ENCODE results near the gene CELF2.
A peak's percentile ranks its signal among the peaks of the same experiment; 100 is the strongest.

CELF2 gene

DNA sequence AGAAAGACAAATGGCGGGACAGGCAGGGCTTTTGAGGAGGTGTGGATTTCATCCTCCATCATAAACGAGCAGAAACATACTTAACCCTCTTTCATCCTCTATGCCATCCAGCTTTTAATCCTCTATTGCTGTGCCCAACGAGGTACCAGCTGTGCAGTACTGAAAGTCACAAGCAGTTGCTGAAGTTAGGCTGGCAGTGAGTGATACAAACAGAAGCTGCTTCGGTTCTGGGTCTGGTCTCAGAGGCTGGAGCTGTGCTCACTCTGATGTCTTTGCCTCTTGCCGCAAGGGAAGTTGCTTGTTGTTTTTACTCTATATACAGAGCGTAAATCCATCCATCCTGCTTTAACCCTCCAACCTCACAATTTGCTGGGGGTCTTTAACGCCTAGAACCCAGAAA is 235.2 kb downstream of the CELF2 start:
- DNase-seq (ENCODE audit: low read depth), result no peak

DNA sequence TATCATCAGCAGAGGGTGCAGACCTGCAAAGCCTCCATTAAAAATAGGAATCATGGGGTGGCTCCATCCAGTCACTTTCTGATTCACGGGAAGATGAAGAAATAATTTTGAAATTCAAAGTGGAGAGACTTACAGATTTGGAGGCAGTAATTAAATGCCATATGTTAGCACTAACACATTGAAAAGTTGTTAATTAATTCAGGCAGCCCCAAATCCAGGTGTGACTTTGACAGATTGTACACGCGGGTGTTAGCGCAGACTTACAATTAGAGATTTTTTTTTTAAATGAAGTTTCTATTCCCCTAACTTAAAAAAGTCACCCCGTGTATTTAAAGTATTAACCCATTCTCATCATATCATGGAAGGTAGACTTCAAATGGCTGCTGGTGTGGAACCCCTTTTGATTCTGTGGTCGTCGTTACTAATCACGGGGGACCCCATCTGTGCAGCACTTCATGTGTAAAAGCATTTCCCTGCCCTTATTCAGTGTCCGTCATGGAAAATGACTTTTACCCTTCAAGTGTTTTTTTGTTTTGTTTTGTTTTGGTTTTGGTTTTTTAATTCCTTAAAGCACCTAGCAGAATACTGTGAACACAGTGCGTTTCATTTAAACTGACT is 235.8 kb downstream of the CELF2 start:
- DNase-seq (ENCODE audit: low read depth), result no peak

DNA sequence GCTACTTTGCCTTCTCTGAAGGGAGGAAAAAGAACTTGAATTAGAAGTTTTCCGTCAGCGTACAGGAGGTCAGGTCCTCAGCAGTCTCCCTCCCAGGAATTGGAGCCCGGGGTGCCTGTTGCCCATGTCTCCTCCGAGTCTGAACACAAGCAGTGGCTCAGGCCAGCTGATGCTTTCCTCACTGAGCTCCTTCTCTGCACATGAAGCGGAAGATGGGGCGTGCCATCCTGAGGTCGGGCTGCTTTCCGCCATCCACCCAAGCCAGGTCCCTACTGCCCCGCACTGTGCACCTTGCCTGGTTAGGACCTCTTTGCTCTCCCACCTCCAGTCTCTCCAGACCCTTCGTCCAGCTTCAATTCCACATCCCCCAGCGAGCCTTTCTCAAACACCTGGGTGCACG is 237.5 kb downstream of the CELF2 start:
- no peak for DNase-seq (ENCODE audit: low read depth)

DNA sequence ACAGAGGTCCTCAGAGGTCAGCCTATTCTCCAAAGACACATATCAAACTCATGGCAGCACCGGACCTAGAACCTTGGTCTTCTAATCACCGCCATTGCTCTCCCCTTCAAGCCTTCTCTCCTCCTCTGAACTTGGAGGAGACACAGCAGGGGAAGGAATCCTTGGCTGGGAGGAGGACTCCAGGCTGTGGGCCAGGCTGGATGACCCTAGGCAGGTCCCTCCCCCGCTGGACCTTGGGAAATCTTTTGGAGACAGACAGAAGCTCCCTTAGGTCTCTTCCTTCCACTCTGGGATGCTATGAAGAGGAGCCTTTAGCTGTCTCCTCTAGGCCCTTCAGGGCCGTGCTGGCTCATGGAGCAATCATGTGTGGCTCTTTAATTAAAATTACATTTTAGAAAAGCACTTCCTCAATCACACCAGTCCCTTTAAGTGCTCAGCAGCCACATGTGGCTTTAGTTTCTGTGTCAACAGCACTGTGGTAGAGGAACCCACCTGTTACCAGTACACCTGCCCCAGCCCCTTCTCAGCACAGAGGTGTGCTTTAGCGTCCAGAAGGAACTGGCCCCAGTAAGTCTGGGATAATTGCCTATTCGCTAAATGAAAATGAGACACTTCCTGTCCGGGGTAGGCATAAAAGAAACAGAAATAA is 238.2 kb downstream of the CELF2 start:
- no peak for DNase-seq (ENCODE audit: low read depth)

DNA sequence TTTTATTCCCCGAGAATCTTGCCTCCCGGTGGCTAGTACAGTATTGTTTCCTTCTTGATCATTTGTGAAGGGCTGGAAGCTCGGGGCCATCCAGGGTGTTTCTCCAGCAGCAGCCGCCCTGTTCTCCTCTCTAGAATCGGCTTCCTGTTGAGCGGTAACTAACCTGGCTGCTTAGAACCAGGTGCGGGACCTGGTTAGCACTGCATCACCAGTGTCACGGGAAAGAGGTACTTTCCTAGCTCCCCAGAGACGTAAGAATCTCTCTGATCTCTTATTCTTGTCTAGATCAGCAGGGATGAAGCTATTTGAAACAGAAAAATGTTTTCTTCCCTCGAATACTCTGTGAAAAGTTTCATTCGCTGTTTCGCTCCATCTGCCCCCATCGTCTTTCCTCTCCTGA is 239.2 kb downstream of the CELF2 start:
- no peak for DNase-seq (ENCODE audit: low read depth)

DNA sequence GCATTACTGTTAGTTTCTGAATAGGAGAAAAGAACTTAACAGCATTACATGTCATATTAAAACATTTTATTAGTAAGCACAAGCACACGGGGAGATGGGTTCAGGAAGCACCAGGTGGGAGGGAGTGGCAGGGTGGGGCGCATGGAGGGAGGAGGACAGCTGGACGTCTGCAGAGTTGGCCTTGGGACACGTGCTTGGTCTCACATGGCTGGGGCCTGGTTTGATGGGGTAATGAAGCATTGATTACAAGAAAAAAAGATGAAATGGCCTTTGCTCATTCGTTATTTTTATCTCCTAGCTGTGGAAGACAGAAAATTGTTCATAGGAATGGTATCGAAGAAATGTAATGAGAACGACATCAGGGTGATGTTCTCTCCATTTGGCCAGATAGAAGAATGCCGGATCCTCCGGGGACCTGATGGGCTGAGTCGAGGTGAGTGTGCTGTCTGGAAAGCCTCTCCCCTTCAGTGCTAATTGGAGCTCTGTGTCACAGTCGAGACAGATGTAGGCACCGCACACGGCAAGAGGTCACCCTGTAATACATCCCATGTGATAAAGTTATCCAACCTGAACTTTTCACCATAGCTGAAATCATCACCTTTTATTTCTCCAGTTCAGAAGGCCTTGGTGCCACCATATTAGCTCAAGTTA is 239.9 kb downstream of the CELF2 start:
- DNase-seq (ENCODE audit: low read depth), result no peak

DNA sequence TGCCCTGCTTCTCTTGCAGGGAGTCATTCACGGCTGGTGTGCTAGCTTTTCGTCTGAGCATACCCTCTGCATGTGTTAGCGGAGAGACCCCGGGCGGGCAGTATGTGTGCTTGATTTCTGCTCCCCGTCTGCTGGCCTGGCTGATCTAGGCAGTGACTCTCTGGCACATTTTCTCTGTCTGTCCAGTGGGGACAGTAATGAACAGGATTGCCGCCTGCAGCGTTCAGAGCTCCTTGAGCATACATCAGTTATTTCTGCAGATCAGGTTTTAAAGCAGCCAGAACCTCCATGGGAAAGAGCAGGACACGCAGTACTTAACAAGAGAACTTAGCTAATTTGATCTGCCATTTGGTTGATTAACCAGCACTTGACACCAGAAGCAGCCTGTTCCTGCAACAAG is 242.5 kb downstream of the CELF2 start:
- DNase-seq (ENCODE audit: low read depth), result no peak

DNA sequence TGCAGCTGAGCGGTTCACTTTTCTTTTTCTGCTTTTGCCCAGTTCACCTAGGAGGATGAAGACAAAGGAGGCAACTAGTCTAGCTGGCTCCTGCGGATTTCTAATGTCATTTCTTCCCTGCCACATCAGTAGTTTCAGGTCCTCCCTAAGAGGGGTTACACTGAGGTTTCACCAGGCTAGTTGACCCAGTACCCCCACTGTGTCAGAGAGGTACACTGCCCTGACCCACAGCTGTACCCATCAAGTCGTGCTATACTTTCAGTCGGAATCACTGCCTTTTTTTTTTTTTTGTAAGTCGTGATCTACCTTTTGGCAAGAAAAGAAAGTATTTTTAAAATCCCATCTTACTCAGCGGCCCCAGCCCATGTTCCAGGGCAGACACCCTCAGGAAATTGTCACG is 243.5 kb downstream of the CELF2 start:
- no peak for DNase-seq (ENCODE audit: low read depth)

DNA sequence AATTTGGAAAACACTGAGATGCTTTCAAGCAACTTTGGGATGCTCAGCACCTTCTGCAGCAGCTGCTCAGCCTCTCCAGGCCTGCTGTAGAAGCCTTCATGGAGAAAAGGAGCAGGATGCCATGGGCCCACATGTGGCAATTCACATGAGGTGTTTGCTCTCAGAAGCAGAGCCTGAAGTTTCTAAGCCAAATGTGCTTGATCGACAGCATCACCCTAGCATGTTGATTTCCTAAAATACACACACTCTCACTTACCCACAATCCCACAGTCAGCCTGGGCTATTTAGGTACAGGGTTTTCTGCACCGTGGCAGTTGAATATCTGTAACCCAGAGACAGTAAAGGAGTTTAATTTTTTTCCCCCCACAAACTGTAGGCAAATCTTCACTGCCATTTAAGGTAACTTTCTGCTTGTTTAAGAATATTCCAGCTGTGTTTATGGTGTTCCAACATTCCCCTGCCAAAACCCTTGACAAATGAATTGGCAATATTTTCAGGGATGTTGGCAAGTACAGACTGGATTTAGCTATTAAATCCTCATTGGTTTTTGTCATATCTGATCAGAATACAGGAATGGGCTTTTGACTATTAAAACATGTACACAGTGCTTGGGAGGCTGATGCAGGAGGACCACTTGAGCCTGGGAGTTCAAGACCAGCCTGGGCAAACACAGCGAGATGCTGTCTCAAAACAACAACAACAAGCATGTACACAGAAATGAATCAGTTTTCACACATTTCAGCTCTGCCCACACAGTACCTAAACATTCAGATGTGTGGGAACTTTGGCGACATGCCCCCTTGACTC is 244.2 kb downstream of the CELF2 start:
- no peak for DNase-seq (ENCODE audit: low read depth)

DNA sequence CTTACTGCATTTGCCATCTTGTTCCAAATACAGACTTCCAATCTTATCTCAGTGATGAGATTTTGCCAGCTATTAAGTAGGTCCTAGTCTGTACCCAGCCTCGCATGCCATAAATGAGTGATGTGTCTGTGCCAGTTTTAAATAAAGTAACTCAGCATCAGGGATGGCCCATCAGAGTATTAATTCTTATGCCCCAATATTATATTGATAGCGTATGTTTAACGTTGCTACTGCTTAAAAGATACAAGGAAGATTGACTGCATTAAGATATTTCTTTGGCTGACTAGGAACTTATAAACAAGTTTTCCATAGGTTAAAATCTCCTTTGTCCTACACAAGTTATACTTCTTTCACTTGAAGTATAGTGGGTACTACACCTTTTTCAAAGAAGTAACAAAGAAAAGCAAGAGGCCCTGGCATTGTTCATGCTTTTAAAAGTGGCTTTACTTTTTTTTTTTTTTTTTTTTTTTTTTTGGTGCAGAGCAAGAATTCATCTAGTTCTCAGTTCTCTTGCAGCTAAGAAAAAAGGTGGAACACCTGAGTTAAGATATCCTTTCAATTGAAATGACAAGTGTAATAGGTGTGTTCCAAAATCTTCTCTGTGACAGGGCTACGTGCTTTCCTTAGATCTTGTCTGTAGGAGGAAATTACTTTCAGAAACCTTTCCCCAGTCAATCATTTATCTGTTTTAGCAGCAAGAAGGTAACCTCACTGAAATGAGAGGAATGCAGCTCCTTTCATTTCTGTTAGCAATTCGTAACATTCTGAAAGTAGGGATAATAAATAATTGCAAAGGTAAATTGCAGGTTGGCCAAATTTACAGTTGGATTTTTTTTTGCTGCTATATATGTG is 245.0 kb downstream of the CELF2 start:
- DNase-seq (ENCODE audit: low read depth), result no peak

DNA sequence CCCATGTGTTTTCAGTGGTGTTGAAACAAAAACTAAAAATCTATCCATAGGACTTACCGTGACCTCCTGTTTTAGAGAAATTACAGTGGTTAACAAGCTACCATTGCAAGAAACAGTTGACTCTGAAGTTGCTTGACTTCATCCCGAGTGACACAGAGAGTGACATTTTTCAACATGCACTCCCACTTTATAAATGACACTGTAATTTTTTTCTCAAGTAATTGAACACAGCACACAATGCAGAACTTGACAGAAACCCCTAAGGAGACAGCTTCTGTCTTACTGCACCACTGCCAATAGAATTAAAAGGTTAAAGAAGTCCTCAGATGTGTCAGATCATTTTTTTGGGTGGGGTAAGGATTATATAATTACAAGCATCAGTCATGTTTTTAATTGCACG is 246.1 kb downstream of the CELF2 start:
- DNase-seq (ENCODE audit: low read depth), result no peak

DNA sequence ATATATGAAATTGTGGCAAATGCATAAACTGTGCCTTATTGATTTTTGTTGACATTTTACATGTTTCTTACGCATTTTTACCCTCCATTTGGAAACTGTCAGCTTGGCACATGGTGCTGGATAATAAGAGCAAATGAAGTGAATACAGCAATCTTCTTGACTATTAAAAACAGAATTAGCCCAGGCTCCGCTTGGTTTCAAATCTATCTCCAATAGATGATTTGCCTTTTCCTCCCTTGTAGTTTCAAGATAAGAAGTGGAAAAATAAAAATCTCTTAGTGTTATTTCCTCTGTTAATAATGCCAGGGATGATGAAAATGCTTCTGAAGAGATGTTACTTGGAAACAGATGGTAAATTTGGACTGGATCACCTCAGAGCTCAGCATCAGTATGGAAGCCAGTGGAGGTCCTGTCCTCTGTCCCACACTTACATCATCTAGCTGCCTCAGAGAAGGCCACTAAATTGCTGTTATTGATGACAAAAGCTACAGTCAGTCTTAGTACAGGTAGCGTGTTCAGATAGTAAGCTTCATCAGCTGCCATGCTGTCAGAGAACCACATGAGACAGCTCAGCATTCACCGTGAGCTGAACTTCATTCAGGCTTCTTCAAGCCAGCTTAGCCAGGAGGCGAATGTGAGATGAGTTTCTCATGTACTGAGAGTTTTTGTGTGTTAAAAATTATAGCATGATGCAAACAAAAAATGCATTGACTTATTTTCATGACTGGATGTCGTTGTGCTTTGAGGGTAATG is 246.8 kb downstream of the CELF2 start:
- no peak for DNase-seq (ENCODE audit: low read depth)

DNA sequence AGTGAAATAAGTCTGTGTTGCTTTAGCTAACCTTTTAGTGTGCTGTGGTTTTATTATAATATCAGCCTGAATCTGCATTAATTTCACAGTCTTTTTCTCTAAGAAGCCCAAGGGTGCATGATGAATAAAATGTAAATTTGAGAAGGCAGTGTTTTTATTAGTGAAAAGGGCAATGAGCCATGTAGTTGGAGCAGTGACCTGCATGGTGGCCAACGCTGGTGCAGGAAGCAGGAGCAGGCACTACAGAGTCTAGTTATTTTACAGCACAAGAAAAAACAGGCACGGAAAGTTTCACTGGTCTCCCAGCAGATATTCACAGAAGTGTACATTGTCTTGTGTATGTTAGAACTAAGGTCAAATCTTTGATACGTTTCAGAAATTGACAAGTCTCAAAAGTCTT is 247.8 kb downstream of the CELF2 start:
- DNase-seq (ENCODE audit: low read depth), result no peak

DNA sequence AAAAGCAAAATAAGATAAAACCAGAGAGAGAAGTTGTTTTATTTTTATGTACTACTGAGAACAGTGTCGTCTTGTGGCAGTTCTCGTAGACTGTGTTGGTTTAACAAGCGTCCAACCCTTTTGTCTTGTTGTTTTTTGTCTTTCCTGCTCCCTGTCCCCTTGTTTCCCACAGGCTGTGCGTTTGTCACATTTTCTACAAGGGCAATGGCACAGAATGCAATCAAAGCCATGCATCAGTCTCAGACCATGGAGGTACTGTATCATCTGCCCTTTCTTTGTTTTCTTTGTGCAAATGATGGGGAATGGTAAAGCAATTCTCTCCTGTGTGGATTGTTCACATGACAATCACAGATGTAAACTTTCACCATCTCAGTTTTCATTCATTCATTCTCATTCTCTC is 248.8 kb downstream of the CELF2 start:
- no peak for DNase-seq (ENCODE audit: low read depth)

DNA sequence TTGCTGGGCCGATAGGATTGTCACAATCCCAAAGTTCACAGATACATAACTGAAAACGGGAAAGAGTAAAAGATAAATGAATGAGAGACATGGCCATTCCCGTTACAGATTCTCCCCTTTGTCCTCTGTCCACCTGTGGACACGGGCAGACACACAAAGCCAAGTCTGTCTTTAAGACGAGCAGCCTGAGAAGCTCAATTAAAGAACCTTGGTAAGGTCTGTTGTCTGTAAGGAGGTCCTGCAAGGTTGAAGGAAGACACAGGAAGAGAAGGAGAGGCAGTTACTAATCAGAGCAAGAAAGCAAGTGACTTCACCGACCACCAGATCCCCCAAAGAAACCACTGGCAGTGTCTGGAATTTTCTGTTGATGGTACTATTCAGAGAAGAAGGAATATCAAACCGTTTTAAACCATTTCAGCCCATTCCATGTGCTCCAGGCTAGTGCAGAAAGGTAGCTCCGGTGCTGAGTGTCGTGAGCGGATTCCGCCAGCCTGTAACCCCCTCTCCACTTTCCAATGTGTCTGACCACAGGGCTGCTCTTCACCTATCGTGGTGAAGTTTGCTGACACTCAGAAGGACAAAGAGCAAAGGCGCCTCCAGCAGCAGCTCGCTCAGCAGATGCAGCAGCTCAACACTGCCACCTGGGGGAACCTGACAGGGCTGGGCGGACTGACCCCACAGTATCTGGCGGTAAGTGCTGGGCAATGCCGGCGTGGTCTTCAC is 252.6 kb downstream of the CELF2 start:
- DNase-seq (ENCODE audit: low read depth), result peak; percentile 49

DNA sequence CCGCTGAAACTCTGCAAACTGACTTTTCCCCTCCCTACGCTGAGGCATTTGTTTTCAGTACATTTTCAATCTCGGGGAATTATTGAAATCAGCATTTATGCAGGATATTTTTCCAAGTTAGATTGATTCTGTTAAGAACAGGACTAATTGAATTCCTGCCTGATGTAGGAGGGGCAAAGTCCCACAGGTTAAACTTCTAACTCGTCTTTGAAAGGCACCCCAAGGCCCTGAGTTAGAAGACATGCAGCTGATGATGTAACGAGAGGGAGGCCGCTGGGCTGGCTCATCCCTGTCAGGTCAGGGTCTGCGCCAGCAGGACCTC is 253.1 kb downstream of the CELF2 start:
- no peak for DNase-seq (ENCODE audit: low read depth)

DNA sequence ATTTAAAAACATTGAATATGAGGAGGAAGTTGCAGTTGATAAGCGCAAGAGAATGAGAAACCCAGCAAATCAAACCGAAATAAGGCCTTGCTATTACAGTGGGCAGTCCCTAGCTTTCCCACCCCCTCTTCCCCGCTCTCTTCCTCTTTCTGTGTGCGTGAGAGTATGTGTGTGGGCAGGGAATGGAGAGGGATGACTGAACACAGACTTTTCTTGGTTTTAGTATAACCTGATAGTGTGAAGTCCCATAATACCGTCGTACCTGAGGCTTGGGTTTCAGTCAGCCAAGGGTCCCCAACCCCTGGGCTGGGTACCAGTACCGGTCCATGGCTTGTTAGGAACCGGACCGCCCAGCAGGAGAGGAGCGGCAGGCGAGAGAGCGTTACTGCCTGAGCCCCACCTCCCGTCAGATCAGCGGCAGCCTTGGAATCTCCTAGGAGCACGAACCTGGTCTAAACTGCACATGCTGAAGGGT is 255.3 kb downstream of the CELF2 start:
- DNase-seq (ENCODE audit: low read depth), result no peak

DNA sequence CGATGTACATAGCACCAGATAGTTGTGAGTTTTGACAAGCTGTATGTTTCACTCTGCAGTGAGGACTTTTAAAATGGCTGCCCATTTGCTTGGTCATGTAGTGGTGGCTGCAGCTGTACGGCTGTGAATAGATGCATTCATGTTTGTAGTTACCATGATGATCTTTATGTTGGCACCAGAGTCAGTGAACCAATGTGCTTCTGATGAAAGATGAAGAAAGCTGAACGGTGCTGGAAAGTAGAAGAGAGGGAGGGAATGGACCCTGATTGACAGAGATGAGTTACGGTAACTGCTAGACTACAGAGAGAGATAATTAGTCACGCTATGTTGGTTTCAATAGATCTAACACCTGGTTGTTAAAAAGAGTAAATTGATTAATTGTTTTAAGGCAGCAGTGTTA is 256.8 kb downstream of the CELF2 start:
- no peak for DNase-seq (ENCODE audit: low read depth)

DNA sequence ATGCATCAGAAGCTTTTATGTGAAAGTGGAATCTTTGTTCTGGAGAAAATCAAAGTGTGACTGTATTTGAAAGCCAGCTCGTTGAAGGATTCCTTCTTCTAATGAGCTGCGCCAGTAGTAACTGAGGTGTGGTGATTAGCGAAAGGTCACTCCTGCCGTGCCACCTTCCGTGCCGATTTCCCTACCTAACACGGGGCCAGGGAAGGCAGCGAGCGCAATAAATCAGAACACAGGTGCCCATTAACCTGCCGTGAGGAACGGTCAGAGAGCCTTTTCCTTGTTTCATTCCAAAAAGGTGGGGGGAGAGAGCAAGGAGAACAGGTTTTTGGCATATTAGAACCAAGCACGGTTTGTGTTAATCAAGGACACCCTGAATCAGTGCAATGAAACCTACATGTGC is 258.0 kb downstream of the CELF2 start:
- no peak for DNase-seq (ENCODE audit: low read depth)

DNA sequence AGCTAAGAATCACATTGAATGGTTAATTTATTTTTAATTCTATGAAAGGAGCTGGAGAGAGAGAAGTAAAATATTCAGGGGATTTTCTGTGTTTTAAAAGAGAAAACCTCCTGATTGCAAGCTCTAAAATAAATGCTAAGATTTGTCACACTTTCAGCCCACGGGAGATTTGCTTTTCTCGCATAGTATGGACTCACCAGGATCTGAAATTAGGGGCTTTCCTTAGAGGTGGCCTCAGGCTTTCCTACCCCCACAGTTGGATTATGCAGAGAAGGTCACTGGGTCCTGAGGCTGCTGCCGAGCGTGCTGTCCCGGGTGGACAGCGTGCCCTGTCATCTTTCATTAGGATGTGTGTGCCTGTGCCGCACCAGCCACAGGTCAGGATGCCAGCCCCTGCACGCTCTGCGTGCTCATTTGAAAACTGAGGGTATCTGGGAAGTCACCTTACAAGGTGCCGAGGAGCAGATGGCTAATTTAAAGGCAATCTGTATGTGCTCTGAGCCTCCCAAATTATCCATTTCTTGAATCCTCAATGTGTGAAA is 258.8 kb downstream of the CELF2 start:
- no peak for DNase-seq (ENCODE audit: low read depth)
